Breast epithelium (tissue), 4 donors: Measurements from ENCODE around the gene CHD3. TPM values are rescaled to one million over a fixed set of nuclear protein-coding genes. Genes with fewer than 3 reads are reported as not detected.
"Not testable (repeated sequence)": the region's sequence is repeated elsewhere in the genome, so short reads cannot be mapped to it uniquely, and the experiment has no call there.

Experiments
- DNase-seq, 2 donors: peaks; one replicate each; pipeline ENCODE4 v3.0.0-alpha.2; 2019; ENCODE audit warnings: low spot score in 2 of 2
- H3K27ac ChIP-seq, 2 donors: fragments of 200-600 bp; sonication (generic) in 1 of 2; one replicate each; pipeline ENCODE4 v1.5.1; 2016 to 2019; ENCODE audit warnings: mild to moderate bottlenecking in 1 of 2
- H3K27me3 ChIP-seq, 2 donors: fragments of 200-600 bp; sonication (generic) in 1 of 2; one replicate each; pipeline versions ENCODE4 v1.5.1 to v1.6.0; 2017 to 2019; ENCODE audit warnings: control low read depth in 1 of 2, mild to moderate bottlenecking in 1 of 2
- H3K36me3 ChIP-seq: fragments of 200-600 bp; one replicate; pipeline ENCODE4 v1.5.1; 2019
- H3K4me1 ChIP-seq, 2 donors: fragments of 200-600 bp; sonication (generic); one replicate each; pipeline ENCODE4 v1.5.1; 2016 to 2019; ENCODE audit warnings: control low read depth in 1 of 2
- H3K4me3 ChIP-seq, 3 donors: fragments of 200-600 bp; sonication (generic); 1 replicate in 2 of 3; 2 replicates in 1 of 3; pipeline ENCODE4 v1.5.1; 2016 to 2019; ENCODE audit warnings: mild to moderate bottlenecking in 3 of 3, moderate library complexity in 2 of 3
- H3K9me3 ChIP-seq, 2 donors: fragments of 200-600 bp; sonication (generic) in 1 of 2; one replicate each; pipeline ENCODE4 v1.5.1; 2016 to 2019; ENCODE audit warnings: control low read depth in 1 of 2
- POLR2A ChIP-seq: fragments of 450-650 bp; IDR thresholded peaks from one replicate; pipeline ENCODE4 v1.6.1; 2016; ENCODE audit warnings: antibody characterized with exemption, mild to moderate bottlenecking, moderate library complexity
- POLR2AphosphoS5 ChIP-seq, 3 donors: sonication (generic); formaldehyde crosslinking; IDR thresholded peaks; one replicate each; pipeline ENCODE4 v1.6.1; 2017; ENCODE audit warnings: antibody characterized with exemption in 3 of 3
- intact Hi-C: fragments of 100-400 bp; cut with DNase I; formaldehyde crosslinking; loops from one replicate; pipeline ENCODE4 v1.15.1; 2023; ENCODE audit warnings: low total_unique reads
- total RNA-seq, 3 donors: library from RNA; depleted of rRNA; stranded (reverse); fragments of >200 nt; gene quantifications; one replicate each; pipeline ENCODE4 v1.1.0, GENCODE V29; 2016
- TF ChIP-seq, protein P1 (sequence below), 3 donors: fragments of 450-650 bp; IDR thresholded peaks; one replicate each; pipeline ENCODE4 v1.5.1; 2016 to 2017; ENCODE audit warnings: antibody characterized with exemption in 3 of 3, mild to moderate bottlenecking in 3 of 3, moderate library complexity in 3 of 3

Gene CHD3
- total RNA-seq, 3 donors from 2014 or later: 47.5 to 99.0 (median 90.0) TPM

DNA sequence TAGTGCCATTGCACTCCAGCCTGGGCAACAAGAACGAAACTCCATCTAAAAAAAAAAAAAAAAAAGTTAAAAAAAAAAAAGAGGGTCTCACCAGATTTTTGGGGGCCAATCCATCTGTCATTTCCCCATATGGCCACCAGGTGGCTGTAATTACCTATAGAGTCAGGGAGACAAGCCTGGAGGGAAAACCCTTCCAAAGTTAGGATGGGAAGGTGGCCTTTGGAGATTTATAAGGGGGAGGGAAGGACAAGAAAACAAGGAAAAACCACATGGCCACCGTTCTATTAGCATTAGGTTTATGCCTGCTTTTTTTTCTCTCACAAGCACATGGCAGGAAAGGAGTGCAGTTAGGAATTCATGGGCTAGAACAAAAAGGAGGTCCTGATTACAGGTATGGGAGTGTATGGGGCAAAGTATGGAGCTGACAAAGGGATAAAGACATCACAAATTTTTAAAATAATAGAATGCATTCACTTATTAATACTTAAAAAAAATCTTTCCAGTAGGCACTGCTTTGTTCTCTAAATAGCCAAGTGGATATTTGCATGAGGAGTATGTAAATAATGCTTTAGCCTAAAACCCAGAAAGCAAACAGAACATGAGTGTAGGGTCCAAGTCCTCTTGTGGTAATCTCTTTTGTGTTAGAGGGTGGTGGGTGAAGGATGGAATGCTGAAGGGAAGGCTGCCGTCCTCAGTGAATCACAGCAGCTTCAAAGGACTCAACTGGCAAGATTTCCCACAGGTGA is 25.7 kb upstream of the CHD3 start:
- peak in 1 of 2 donors; percentile 45 for DNase-seq
- H3K36me3 ChIP-seq: no peaks in the 10 kb centered on the region
- no peaks in the 10 kb centered on the region for H3K9me3 ChIP-seq
- no peak overlapping the region for H3K4me3 ChIP-seq
- H3K27ac ChIP-seq: no peak overlapping the region
- no peaks in the 10 kb centered on the region for H3K27me3 ChIP-seq
- TF ChIP-seq, protein P1, sequence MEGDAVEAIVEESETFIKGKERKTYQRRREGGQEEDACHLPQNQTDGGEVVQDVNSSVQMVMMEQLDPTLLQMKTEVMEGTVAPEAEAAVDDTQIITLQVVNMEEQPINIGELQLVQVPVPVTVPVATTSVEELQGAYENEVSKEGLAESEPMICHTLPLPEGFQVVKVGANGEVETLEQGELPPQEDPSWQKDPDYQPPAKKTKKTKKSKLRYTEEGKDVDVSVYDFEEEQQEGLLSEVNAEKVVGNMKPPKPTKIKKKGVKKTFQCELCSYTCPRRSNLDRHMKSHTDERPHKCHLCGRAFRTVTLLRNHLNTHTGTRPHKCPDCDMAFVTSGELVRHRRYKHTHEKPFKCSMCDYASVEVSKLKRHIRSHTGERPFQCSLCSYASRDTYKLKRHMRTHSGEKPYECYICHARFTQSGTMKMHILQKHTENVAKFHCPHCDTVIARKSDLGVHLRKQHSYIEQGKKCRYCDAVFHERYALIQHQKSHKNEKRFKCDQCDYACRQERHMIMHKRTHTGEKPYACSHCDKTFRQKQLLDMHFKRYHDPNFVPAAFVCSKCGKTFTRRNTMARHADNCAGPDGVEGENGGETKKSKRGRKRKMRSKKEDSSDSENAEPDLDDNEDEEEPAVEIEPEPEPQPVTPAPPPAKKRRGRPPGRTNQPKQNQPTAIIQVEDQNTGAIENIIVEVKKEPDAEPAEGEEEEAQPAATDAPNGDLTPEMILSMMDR (IDR thresholded peaks at IDR 0.05): peak; percentile 89 to 92 (median 91)
- TF ChIP-seq POLR2AphosphoS5 (IDR thresholded peaks at IDR 0.05) (no peak), POLR2A (no peak)
- H3K4me1 ChIP-seq: peaks cover 0 to 11% of the 10 kb centered on the region in 2 donors
- intact Hi-C loops: loop anchor here (10.0 kb wide), 1 partner anchor 52 kb away; the partner anchor contains the start of gene RNF227

DNA sequence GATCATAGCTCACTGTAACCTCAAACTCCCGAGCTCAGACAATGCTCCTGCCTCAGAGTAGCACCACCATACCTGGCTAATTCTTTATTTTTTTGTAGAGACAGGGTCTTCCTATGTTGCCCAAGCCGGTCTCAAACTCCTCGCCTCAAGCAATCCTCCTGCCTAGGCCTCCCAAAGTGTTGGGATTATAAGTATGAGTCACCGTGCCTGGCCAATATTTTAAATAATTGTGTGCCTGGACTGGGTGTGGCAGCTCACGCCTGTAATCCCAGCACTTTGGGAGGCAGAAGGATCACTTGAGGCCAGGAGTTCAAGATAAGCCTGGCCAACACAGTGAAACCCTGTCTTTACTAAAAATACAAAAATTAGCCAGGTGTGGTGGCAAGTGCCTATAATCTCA is 24.2 kb upstream of the CHD3 start:
- H3K4me3 ChIP-seq, DNase-seq: not testable (repeated sequence)

DNA sequence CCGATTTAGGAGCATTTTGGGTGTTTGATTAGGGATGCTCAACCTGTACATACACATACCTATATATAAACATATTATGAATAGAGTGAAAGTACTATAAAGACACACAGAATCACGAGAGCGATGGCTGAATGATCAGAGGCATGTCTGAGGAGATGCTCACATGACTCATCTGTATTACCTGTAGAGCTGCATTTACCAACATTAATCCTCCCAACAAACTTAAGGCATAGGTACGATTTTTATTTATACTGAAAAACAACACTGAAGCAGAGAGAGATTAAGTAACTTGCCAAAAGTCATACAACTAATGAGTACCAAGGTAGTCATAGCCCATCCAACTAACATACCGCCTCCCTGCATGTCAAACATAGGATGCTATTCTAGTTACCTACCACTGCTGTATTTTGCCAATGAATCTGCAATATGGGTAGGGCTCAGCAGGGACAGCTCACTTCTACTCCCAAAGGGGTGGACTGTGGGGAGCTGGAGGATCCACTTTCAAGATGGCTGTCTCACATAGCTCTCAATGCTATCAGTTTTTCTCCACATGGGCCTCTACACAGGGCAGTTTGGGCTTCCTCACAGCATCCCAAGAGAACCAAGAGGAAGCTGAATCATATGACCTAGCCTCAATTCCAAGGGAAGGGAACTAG is 23.5 kb upstream of the CHD3 start:
- Histone ChIP-seq H3K27me3 (no peaks in the 10 kb centered on the region), H3K4me3 (no peak overlapping the region), H3K27ac (no peak overlapping the region), H3K4me1 (no peaks in the 10 kb centered on the region), H3K36me3 (no peaks in the 10 kb centered on the region), H3K9me3 (no peaks in the 10 kb centered on the region)
- intact Hi-C loops: loop anchor here (10.0 kb wide), 1 partner anchor 50 kb away; the partner anchor contains the start of gene RNF227
- no peak for DNase-seq
- TF ChIP-seq POLR2AphosphoS5 (IDR thresholded peaks at IDR 0.05) (no peak), POLR2A (no peak)
- TF ChIP-seq, protein P1 (IDR thresholded peaks at IDR 0.05): no peak

More for the DNA sequence above, 24.2 kb upstream of the CHD3 start:
- intact Hi-C loops: loop anchor here (10.0 kb wide), 1 partner anchor 50 kb away; the partner anchor contains the start of gene RNF227
- H3K27ac ChIP-seq, H3K36me3 ChIP-seq, H3K4me1 ChIP-seq, H3K9me3 ChIP-seq, H3K27me3 ChIP-seq: not testable (repeated sequence)

DNA sequence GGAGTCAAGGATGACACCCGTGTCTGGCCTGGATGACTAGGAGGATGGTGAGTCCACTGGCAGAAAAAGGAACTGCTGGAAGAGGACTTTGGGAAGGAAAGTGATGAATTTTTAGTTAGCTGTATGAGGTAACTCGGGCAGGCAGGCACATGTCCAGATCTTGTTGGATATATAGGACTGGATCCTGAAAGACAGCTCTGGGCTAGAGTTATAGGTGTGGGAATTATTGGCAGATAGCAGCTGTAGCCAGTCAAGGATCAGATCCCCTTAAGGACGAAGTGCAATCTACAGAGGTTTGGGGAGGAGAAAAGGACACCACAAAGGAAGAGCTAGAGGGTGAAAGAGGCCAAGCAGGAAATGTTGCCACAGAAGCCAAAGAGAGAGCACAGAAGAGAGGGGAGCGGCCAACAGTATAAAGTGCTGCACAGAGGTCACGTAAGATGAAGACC is 20.7 kb upstream of the CHD3 start:
- Histone ChIP-seq H3K9me3 (no peaks in the 10 kb centered on the region), H3K4me1 (no peaks in the 10 kb centered on the region), H3K4me3 (no peak overlapping the region), H3K36me3 (no peaks in the 10 kb centered on the region), H3K27me3 (no peaks in the 10 kb centered on the region), H3K27ac (peak overlapping the region in 1 of 2 donors; percentile 48)
- DNase-seq: no peak
- intact Hi-C loops: loop anchor here (10.0 kb wide), 1 partner anchor 47 kb away; the partner anchor contains the start of gene RNF227
- TF ChIP-seq POLR2AphosphoS5 (IDR thresholded peaks at IDR 0.05): no peak
- TF ChIP-seq, protein P1 (IDR thresholded peaks at IDR 0.05): no peak

DNA sequence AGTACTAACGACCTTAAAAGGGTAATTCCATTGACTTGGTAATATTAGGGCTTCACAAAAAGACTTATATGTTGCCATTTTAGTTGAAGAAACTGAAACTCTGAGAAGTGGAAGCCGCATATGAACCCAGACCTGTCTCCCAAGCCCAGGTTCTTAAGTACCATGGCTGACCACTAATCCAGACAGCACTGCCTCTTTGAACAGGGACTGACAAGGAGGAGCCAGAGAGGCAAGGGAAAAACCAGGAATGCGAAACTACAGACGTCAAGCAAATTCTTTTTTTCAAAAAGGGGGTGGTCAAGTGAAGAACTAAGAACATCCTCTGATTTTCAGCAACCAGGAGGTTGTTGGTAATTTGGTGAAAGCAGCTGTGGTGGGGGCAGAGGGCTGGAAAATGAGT is 15.5 kb upstream of the CHD3 start:
- TF ChIP-seq, protein P1 (IDR thresholded peaks at IDR 0.05): no peak
- no peak for TF ChIP-seq POLR2AphosphoS5 (IDR thresholded peaks at IDR 0.05)
- no peak for TF ChIP-seq POLR2A
- DNase-seq: peak in 1 of 2 donors; percentile 6
- H3K4me1 ChIP-seq: no peaks in the 10 kb centered on the region
- no peak overlapping the region for H3K4me3 ChIP-seq
- H3K36me3 ChIP-seq: no peaks in the 10 kb centered on the region
- no peaks in the 10 kb centered on the region for H3K9me3 ChIP-seq
- no peak overlapping the region for H3K27ac ChIP-seq
- no peaks in the 10 kb centered on the region for H3K27me3 ChIP-seq
- intact Hi-C loops: no loop called here
